Gastroesophageal sphincter (tissue), 4 donors: Measurements from ENCODE around the gene DHRSX. TPM values are rescaled to one million over a fixed set of nuclear protein-coding genes. Genes with fewer than 3 reads are reported as not detected.

Experiments used
- ATAC-seq: fragments of 150-250 bp; one replicate; pipeline ENCODE4 v1.9.1; 2016; ENCODE audit warnings: mild to moderate bottlenecking, moderate library complexity
- H3K27ac ChIP-seq, 4 donors: fragments of 200-600 bp; sonication (generic) in 3 of 4; 1 replicate in 3 of 4; 2 replicates in 1 of 4; pipeline ENCODE4 v1.5.1; 2016 to 2019
- H3K27me3 ChIP-seq: fragments of 200-600 bp; sonication (generic); one replicate; pipeline ENCODE4 v1.5.1; 2019
- H3K36me3 ChIP-seq, 2 donors: fragments of 200-600 bp; sonication (generic); one replicate each; pipeline ENCODE4 v1.5.1; 2019; ENCODE audit warnings: control low read depth in 1 of 2
- H3K4me1 ChIP-seq, 3 donors: fragments of 200-600 bp; sonication (generic); 1 replicate in 2 of 3; 2 replicates in 1 of 3; pipeline ENCODE4 v1.5.1; 2016 to 2019; ENCODE audit warnings: control low read depth in 2 of 3
- H3K4me3 ChIP-seq, 2 donors: fragments of 200-600 bp; sonication (generic); one replicate each; pipeline ENCODE4 v1.5.1; 2019; ENCODE audit warnings: mild to moderate bottlenecking in 1 of 2, moderate library complexity in 1 of 2
- H3K9me3 ChIP-seq, 3 donors: fragments of 200-600 bp; sonication (generic); one replicate each; pipeline ENCODE4 v1.5.1; 2017 to 2019; ENCODE audit warnings: control low read depth in 2 of 3
- EP300 ChIP-seq: sonication (generic); formaldehyde crosslinking; IDR thresholded peaks from one replicate; pipeline ENCODE4 v1.6.1; 2017; ENCODE audit warnings: antibody characterized with exemption, mild to moderate bottlenecking
- POLR2A ChIP-seq, 2 donors: fragments of 450-650 bp; IDR thresholded peaks; one replicate each; pipeline ENCODE4 v1.6.1; 2017; ENCODE audit warnings: antibody characterized with exemption in 2 of 2, mild to moderate bottlenecking in 2 of 2, moderate library complexity in 1 of 2
- POLR2AphosphoS5 ChIP-seq: sonication (generic); formaldehyde crosslinking; IDR thresholded peaks from one replicate; pipeline ENCODE4 v1.6.1; 2017; ENCODE audit warnings: antibody characterized with exemption
- WGBS, 2 donors: methylation state at CpG; one replicate each; pipeline ENCODE4 v1.1.5; 2018; ENCODE audit warnings: low coverage in 1 of 2; 5-methylcytosine and 5-hydroxymethylcytosine counted together
- total RNA-seq, 4 donors: library from RNA; depleted of rRNA; stranded (reverse); fragments of >200 nt; gene quantifications; one replicate each; pipeline ENCODE4 v1.1.0, GENCODE V29; 2016
- TF ChIP-seq, protein P1 (sequence below), 4 experiments: fragments of 200-600 bp in 2 of 4; fragments of 450-650 bp in 2 of 4; sonication (generic) in 1 of 4; IDR thresholded peaks; one replicate each; pipeline ENCODE4 v1.5.1; 2017 to 2019; ENCODE audit warnings: antibody characterized with exemption in 4 of 4, mild to moderate bottlenecking in 2 of 4, moderate library complexity in 2 of 4

DHRSX gene
- total RNA-seq, 4 donors from 2014 or later: 16.8 to 26.3 (median 21.1) TPM

DNA sequence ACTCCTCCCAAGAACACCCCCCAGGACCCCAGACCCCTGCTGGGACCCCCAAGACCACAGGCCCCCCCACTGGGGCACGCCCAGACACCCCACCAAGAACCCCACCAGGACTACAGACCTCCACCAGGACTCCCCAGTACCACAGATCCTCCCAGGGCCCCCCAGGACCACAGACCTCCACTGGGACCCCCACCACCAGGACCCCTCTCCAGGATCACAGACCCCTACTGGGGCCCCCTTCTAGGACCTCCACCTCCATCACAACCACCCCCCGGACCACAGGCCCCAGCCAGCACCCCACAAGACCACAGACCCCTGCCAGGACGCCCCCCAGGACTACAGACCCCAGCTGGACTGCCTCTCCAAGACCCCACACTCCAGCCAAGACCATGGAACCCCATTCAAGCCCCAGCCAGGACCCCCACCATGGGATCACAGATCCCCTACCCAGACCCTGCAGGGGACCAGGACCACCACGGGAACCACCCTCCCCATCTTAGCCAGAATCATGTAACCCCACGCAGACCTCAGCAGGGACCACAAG, 855 bp upstream of the DHRSX start:
- ATAC-seq: no peak
- Histone ChIP-seq H3K27me3 (no peaks in the 10 kb centered on the region), H3K9me3 (no peaks in the 10 kb centered on the region), H3K4me3 (peak overlapping the region in 1 of 2 donors; percentile 82), H3K27ac (peak overlapping the region in 1 of 4 donors; percentile 94), H3K36me3 (no peaks in the 10 kb centered on the region), H3K4me1 (peaks cover 7 to 41% (median 11%) of the 10 kb centered on the region in 3 donors)
- no CpG with 5 or more reads among the region's 5 CpGs for WGBS, 2 donors
- TF ChIP-seq, protein P1, sequence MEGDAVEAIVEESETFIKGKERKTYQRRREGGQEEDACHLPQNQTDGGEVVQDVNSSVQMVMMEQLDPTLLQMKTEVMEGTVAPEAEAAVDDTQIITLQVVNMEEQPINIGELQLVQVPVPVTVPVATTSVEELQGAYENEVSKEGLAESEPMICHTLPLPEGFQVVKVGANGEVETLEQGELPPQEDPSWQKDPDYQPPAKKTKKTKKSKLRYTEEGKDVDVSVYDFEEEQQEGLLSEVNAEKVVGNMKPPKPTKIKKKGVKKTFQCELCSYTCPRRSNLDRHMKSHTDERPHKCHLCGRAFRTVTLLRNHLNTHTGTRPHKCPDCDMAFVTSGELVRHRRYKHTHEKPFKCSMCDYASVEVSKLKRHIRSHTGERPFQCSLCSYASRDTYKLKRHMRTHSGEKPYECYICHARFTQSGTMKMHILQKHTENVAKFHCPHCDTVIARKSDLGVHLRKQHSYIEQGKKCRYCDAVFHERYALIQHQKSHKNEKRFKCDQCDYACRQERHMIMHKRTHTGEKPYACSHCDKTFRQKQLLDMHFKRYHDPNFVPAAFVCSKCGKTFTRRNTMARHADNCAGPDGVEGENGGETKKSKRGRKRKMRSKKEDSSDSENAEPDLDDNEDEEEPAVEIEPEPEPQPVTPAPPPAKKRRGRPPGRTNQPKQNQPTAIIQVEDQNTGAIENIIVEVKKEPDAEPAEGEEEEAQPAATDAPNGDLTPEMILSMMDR (IDR thresholded peaks at IDR 0.05): no peak
- TF ChIP-seq EP300 (no peak), POLR2A (IDR thresholded peaks at IDR 0.05) (no peak), POLR2AphosphoS5 (no peak)

DNA sequence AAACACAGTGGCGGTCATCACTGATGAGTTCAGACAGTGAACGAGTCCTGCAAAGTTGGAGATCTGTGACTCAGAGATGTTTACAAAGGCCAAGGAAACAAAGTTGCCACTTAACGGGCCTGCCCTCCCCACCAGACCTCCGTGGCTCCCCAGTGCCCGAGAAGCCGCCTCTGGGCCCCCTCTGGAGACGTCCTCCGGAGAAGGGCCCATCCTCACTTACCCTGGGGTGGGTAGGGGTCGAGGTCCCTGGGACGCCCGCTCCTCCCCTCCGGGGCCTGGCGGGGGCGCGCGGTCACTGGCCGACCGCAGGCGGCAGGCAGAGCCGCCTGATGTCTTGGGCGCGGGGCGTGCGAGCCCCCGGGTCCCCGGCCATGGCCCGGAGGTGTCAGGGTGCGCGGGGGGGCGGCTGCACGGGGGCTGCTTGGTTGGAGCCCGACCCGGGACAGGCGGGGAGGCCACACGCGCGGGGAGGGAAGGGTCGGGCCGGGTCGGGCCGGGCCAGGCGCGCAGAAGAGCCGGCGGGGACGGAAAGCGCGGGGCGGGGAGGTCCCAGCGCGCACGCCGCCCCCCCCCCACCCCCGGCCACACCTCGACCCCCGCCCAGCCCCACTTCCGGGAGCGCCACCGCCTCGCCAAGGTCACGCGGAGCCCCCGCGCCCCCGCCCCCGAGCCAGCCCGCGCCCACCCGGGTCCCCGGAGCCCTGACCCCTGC, 529 bp downstream of the DHRSX start:
- TF ChIP-seq, protein P1 (IDR thresholded peaks at IDR 0.05): peak in 1 of 4 experiments; percentile 42
- TF ChIP-seq EP300 (no peak), POLR2AphosphoS5 (peak; percentile 15), POLR2A (IDR thresholded peaks at IDR 0.05) (no peak)
- H3K36me3 ChIP-seq: peaks cover 0 to 10% of the 10 kb centered on the region in 2 donors
- peak; percentile 49 for ATAC-seq
- peaks cover 7 to 54% (median 11%) of the 10 kb centered on the region in 3 donors for H3K4me1 ChIP-seq
- H3K27me3 ChIP-seq: no peaks in the 10 kb centered on the region
- 0% methylated on average over 2 to 8 of the region's 70 CpGs for WGBS, 2 donors
- peak overlapping the region; percentile 86 to 94 (median 93) for H3K27ac ChIP-seq
- H3K4me3 ChIP-seq: peak overlapping the region; percentile 74 to 82
- no peaks in the 10 kb centered on the region for H3K9me3 ChIP-seq

DNA sequence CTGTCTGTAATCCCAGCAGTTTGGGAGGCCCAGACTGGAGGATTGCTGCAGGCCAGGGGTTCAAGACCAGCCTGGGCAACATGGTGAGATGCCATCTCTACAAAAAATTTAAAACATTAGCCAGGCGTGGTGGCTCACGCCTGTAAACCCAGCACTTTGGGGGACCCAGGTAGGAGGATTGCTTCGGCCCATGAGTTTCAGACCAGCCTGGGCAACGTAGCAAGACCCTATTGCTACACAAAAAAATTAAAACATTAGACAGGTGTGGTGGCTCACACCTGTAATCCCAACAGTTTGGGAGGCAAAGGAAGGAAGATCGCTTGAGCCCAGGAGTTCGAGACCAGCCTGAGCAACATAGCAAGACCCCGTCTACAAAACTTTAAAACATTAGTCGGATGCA, 1.3 kb downstream of the DHRSX start:
- H3K9me3 ChIP-seq: no peaks in the 10 kb centered on the region
- no peaks in the 10 kb centered on the region for H3K27me3 ChIP-seq
- TF ChIP-seq, protein P1 (IDR thresholded peaks at IDR 0.05): no peak
- no peak for TF ChIP-seq POLR2AphosphoS5
- TF ChIP-seq EP300: no peak
- TF ChIP-seq POLR2A (IDR thresholded peaks at IDR 0.05): no peak
- 67 to 91% methylated on average over 4 to 6 of the region's 8 CpGs for WGBS, 2 donors
- no peak for ATAC-seq
- peak overlapping the region; percentile 74 to 82 for H3K4me3 ChIP-seq
- peaks cover 7 to 61% (median 11%) of the 10 kb centered on the region in 3 donors for H3K4me1 ChIP-seq
- H3K27ac ChIP-seq: peak overlapping the region; percentile 86 to 94 (median 93)
- peaks cover 0 to 10% of the 10 kb centered on the region in 2 donors for H3K36me3 ChIP-seq

DNA sequence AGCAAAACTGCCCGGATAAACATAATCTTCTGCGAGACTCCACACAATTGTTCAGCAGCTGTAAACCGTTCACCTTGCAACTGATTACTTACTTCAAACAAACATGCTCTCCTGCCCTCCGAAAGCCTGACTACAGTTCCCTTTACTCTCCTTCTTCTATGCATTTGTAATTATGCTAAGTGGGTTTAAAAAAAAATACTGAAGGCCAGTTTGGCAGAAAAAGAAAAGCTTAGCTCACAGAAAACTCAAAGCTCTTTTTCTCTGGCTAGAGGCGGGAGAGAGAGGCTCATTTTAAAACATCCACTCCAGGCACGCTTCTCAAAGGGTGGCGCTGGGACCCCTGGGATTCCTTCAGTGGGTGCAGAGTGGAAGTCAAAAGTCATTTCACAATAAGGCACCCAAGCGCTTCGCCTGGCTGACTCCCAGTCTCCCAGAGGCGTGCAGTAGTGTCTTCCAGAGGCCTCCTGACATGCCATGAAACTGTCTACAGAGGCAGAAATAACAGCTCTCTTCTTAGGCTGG, 1.9 kb downstream of the DHRSX start:
- H3K27ac ChIP-seq: peak overlapping the region; percentile 86 to 94 (median 93)
- H3K4me3 ChIP-seq: peak overlapping the region; percentile 11 to 82
- no peaks in the 10 kb centered on the region for H3K9me3 ChIP-seq
- ATAC-seq: peak; percentile 40
- H3K27me3 ChIP-seq: no peaks in the 10 kb centered on the region
- H3K4me1 ChIP-seq: peaks cover 7 to 68% (median 11%) of the 10 kb centered on the region in 3 donors
- WGBS, 2 donors: 3 to 6% methylated on average over 10 of the region's 10 CpGs
- TF ChIP-seq POLR2AphosphoS5: no peak
- TF ChIP-seq, protein P1 (IDR thresholded peaks at IDR 0.05): no peak
- TF ChIP-seq POLR2A (IDR thresholded peaks at IDR 0.05): no peak
- peaks cover 0 to 10% of the 10 kb centered on the region in 2 donors for H3K36me3 ChIP-seq
